Lung (tissue), 12 donors: Measurements from ENCODE around the gene TMEM242. TPM values are rescaled to one million over a fixed set of nuclear protein-coding genes. Genes with fewer than 3 reads are reported as not detected.
"Not testable (repeated sequence)": the region's sequence is repeated elsewhere in the genome, so short reads cannot be mapped to it uniquely, and the experiment has no call there.

Experiments used
- ATAC-seq: fragments of 200-7000 bp; cut with Tn5 transposase; one replicate; pipeline ENCODE4 v1.9.1; 2020; ENCODE audit warnings: moderate number of reproducible peaks; ENCODE audit not compliant: insufficient read depth, low FRiP score
- DNase-seq, 3 donors: peaks; one replicate each; pipeline ENCODE4 v3.0.0-alpha.2; 2013 to 2017
- H3K27ac ChIP-seq, 2 donors: one replicate each; pipeline ENCODE4 v1.5.1; 2013; ENCODE audit warnings: mild to moderate bottlenecking in 2 of 2, moderate library complexity in 2 of 2, control low read depth in 1 of 2, inconsistent platforms in 1 of 2, low read depth in 1 of 2, low read length in 1 of 2
- H3K27me3 ChIP-seq, 3 donors: one replicate each; pipeline ENCODE4 v1.5.1; 2013; ENCODE audit warnings: low read length in 2 of 3; ENCODE audit not compliant: control insufficient read depth in 3 of 3, insufficient read depth in 3 of 3
- H3K36me3 ChIP-seq, 4 donors: one replicate each; pipeline ENCODE4 v1.5.1; 2013; ENCODE audit warnings: low read length in 4 of 4, mild to moderate bottlenecking in 1 of 4, moderate library complexity in 1 of 4; ENCODE audit not compliant: control insufficient read depth in 4 of 4, insufficient read depth in 4 of 4
- H3K4me1 ChIP-seq, 5 donors: one replicate each; pipeline ENCODE4 v1.5.1; 2013; ENCODE audit warnings: low read length in 5 of 5, mild to moderate bottlenecking in 2 of 5, moderate library complexity in 1 of 5; ENCODE audit not compliant: control insufficient read depth in 5 of 5, insufficient read depth in 5 of 5
- H3K4me3 ChIP-seq: one replicate; pipeline ENCODE4 v1.5.1; 2013; ENCODE audit warnings: mild to moderate bottlenecking, control low read depth, moderate library complexity
- H3K9ac ChIP-seq, 2 donors: one replicate each; pipeline ENCODE4 v1.5.1; 2013; ENCODE audit warnings: low read length in 2 of 2, control low read depth in 1 of 2; ENCODE audit not compliant: insufficient read depth in 1 of 2
- H3K9me3 ChIP-seq, 4 donors: one replicate each; pipeline ENCODE4 v1.5.1; 2013; ENCODE audit warnings: low read length in 3 of 4, mild to moderate bottlenecking in 1 of 4, moderate library complexity in 1 of 4; ENCODE audit not compliant: control insufficient read depth in 4 of 4, insufficient read depth in 3 of 4
- CTCF ChIP-seq: IDR thresholded peaks from 2 replicates; pipeline ENCODE4 v1.5.1; 2012; ENCODE audit warnings: mild to moderate bottlenecking; ENCODE audit errors: control extremely low read depth, extremely low read depth
- WGBS, 2 donors: extraction: QIAGEN DNeasy Blood & Tissue Kit; methylation state at CpG; one replicate each; pipeline ENCODE4 v1.1.7; 2013; 5-methylcytosine and 5-hydroxymethylcytosine counted together
- polyA plus RNA-seq, 2 donors: library from polyadenylated mRNA; stranded (reverse); fragments of 200-250 nt; gene quantifications; one replicate each; pipeline ENCODE4 v1.2.1, GENCODE V29; 2013
- total RNA-seq, 2 donors: library from RNA; depleted of rRNA in 1 of 2; stranded (reverse); fragments of >200 nt in 1 of 2; gene quantifications; one replicate each; pipeline ENCODE4 v1.2.1, GENCODE V29; 2014 to 2021
- donor health status: control.
- donor health status: control.
- donor health status: Bipolar disorder and iron deficiency.
- donor health status: healthy.
- donor health status: DM: yes; HTN: yes; CAD: no.

TMEM242 gene
- total and polyA plus RNA-seq, 4 donors, result 4.4 to 11.5 (median 8.3) TPM

GRCh38 chr6:157312757-157313156 lies 10.6 kb downstream of the TMEM242 start:
- DNase-seq (no peak), ATAC-seq (no peak)

GRCh38 chr6:157310693-157311092 lies 12.6 kb downstream of the TMEM242 start:
- H3K9ac ChIP-seq, DNase-seq, ATAC-seq, H3K27ac ChIP-seq, H3K27me3 ChIP-seq, H3K4me3 ChIP-seq, H3K9me3 ChIP-seq: not testable (repeated sequence)
- H3K36me3 ChIP-seq, result peaks cover 0 to 27% (median 20%) of the 10 kb centered on the region in 4 donors
- WGBS, 2 donors, result 85 to 86% methylated on average over 5 of the region's 5 CpGs
- peaks cover 0 to 10% (median 3%) of the 10 kb centered on the region in 5 donors for H3K4me1 ChIP-seq

More at GRCh38 chr6:157312757-157313156, 10.6 kb downstream of the TMEM242 start:
- Histone ChIP-seq H3K36me3 (peaks cover 0 to 42% (median 20%) of the 10 kb centered on the region in 4 donors), H3K27ac (no peak overlapping the region), H3K27me3 (no peaks in the 10 kb centered on the region), H3K4me3 (no peak overlapping the region), H3K9ac (no peak overlapping the region), H3K9me3 (no peaks in the 10 kb centered on the region), H3K4me1 (peaks cover 0 to 3% (median 2%) of the 10 kb centered on the region in 5 donors)
- WGBS, 2 donors, result 74 to 76% methylated on average over 9 of the region's 9 CpGs
- TF ChIP-seq CTCF, result no peak

GRCh38 chr6:157307661-157308060 lies 15.7 kb downstream of the TMEM242 start:
- H3K4me1 ChIP-seq, result peaks cover 0 to 16% (median 8%) of the 10 kb centered on the region in 5 donors
- no peak for DNase-seq
- H3K4me3 ChIP-seq, result no peak overlapping the region
- no peak for ATAC-seq
- peaks cover 0 to 9% (median 9%) of the 10 kb centered on the region in 4 donors for H3K36me3 ChIP-seq
- no peaks in the 10 kb centered on the region for H3K27me3 ChIP-seq
- no peak for TF ChIP-seq CTCF
- H3K27ac ChIP-seq, result no peak overlapping the region
- no peaks in the 10 kb centered on the region for H3K9me3 ChIP-seq
- no peak overlapping the region for H3K9ac ChIP-seq
- WGBS, 2 donors, result 79 to 81% methylated on average over 5 of the region's 5 CpGs

- ATAC-seq, result no peak
- no peaks in the 10 kb centered on the region for H3K9me3 ChIP-seq
- no peak for DNase-seq
- 47 to 64% methylated on average over 9 of the region's 9 CpGs for WGBS, 2 donors
- H3K4me1 ChIP-seq, result peaks cover 0 to 18% (median 8%) of the 10 kb centered on the region in 5 donors
- H3K9ac ChIP-seq, result no peak overlapping the region
- no peak overlapping the region for H3K4me3 ChIP-seq
- no peak for TF ChIP-seq CTCF
- H3K27ac ChIP-seq, result peak overlapping the region; percentile 36 to 75
- peaks cover 0 to 5% (median 3%) of the 10 kb centered on the region in 4 donors for H3K36me3 ChIP-seq
- no peaks in the 10 kb centered on the region for H3K27me3 ChIP-seq
Observed at GRCh38 chr6:157305670-157306653, 17.4 kb downstream of the TMEM242 start.
